IMR-90 (cell line): Measurements from ENCODE around the gene ZNHIT2. TPM values are rescaled to one million over a fixed set of nuclear protein-coding genes. Genes with fewer than 3 reads are reported as not detected.

ENCODE experiments used
- ATAC-seq: fragments of 200-7000 bp; cut with Tn5 transposase; 2 replicates; pipeline ENCODE4 v1.9.1; 2020; ENCODE audit warnings: low read depth, mild to moderate bottlenecking, moderate library complexity
- BruUV-seq: library from RNA; stranded (reverse); fragments of 400-500 nt; replicated peaks from 2 replicates; lab custom pipeline; 2021; lab: Mats Ljungman, UMichigan
- CTCF ChIA-PET: fragments of 300-600 bp; formaldehyde crosslinking; extraction: SDS; loops from one replicate; lab custom pipeline; 2021; ENCODE audit warnings: antibody characterized with exemption; lab: Yijun Ruan, JAX
- POLR2A ChIA-PET: fragments of 300-600 bp; sonication (Branson Sonifier 250); formaldehyde crosslinking; loops from one replicate; lab custom pipeline; 2022; ENCODE audit warnings: antibody characterized with exemption; ENCODE audit not compliant: unreplicated experiment; lab: Charles Lee
- DNase-seq: peaks from one replicate; pipeline ENCODE4 v3.0.0; 2013
- H2AFZ ChIP-seq: replicated peaks from 2 replicates; pipeline ENCODE3; 2013; ENCODE audit warnings: low read length, mild to moderate bottlenecking; ENCODE audit not compliant: poor library complexity
- H2AK5ac ChIP-seq: 2 replicates; pipeline ENCODE4 v1.6.1; 2013; ENCODE audit warnings: low read depth, low read length, inconsistent platforms
- H2AK9ac ChIP-seq: replicated peaks from 2 replicates; pipeline ENCODE3; 2013; ENCODE audit warnings: mild to moderate bottlenecking, low read depth, low read length, moderate library complexity; ENCODE audit not compliant: poor library complexity
- H2BK120ac ChIP-seq: 2 replicates; pipeline ENCODE4 v1.6.1; 2013; ENCODE audit warnings: low read depth, low read length, inconsistent platforms
- H2BK15ac ChIP-seq: 3 replicates; pipeline ENCODE4 v1.6.1; 2013; ENCODE audit warnings: low read depth, low read length, inconsistent platforms
- H2BK20ac ChIP-seq: 2 replicates; pipeline ENCODE4 v1.6.1; 2013; ENCODE audit warnings: low read depth, mild to moderate bottlenecking, inconsistent platforms, low read length, moderate library complexity
- H2BK5ac ChIP-seq: 2 replicates; pipeline ENCODE4 v1.6.1; 2013; ENCODE audit warnings: mild to moderate bottlenecking, low read depth, low read length, inconsistent platforms; ENCODE audit not compliant: poor library complexity, severe bottlenecking
- H3K14ac ChIP-seq: replicated peaks from 2 replicates; pipeline ENCODE4 v1.6.1; 2013; ENCODE audit warnings: low read depth, low read length, inconsistent platforms
- H3K18ac ChIP-seq: 2 replicates; pipeline ENCODE4 v1.6.1; 2013; ENCODE audit warnings: low read depth, low read length, control low read depth
- H3K23ac ChIP-seq: 2 replicates; pipeline ENCODE4 v1.6.1; 2013; ENCODE audit warnings: low read depth, low read length, inconsistent platforms
- H3K27ac ChIP-seq: 2 replicates; pipeline ENCODE4 v1.5.1; 2013; ENCODE audit warnings: mild to moderate bottlenecking, control low read depth, low read length; ENCODE audit not compliant: insufficient read depth
- H3K27me3 ChIP-seq: 2 replicates; pipeline ENCODE4 v1.6.1; 2013; ENCODE audit warnings: low read length; ENCODE audit not compliant: control insufficient read depth, insufficient read depth
- H3K36me3 ChIP-seq: 2 replicates; pipeline ENCODE4 v1.6.1; 2013; ENCODE audit warnings: low read length, mixed read lengths; ENCODE audit not compliant: control insufficient read depth, insufficient read depth
- H3K4ac ChIP-seq: 2 replicates; pipeline ENCODE4 v1.6.1; 2013; ENCODE audit warnings: low read depth, low read length, inconsistent platforms
- H3K4me1 ChIP-seq: 2 replicates; pipeline ENCODE4 v1.6.1; 2013; ENCODE audit warnings: low read length, mixed read lengths; ENCODE audit not compliant: control insufficient read depth, insufficient read depth
- H3K4me2 ChIP-seq: 2 replicates; pipeline ENCODE4 v1.6.1; 2013; ENCODE audit warnings: low read depth, mild to moderate bottlenecking, control low read depth, low read length, moderate library complexity
- H3K4me3 ChIP-seq: 2 replicates; pipeline ENCODE4 v1.5.1; 2013; ENCODE audit warnings: low read depth, mild to moderate bottlenecking, control low read depth, low read length, moderate library complexity; ENCODE audit not compliant: insufficient read depth
- H3K56ac ChIP-seq: 2 replicates; pipeline ENCODE4 v1.6.1; 2013; ENCODE audit warnings: low read length, inconsistent platforms; ENCODE audit not compliant: insufficient read depth; ENCODE audit errors: extremely low read depth
- H3K79me1 ChIP-seq, 2 experiments: 2 replicates each; pipeline ENCODE4 v1.6.1; 2013; ENCODE audit warnings: low read length in 2 of 2, inconsistent platforms in 1 of 2, low read depth in 1 of 2
- H3K9ac ChIP-seq: 2 replicates; pipeline ENCODE4 v1.6.1; 2013; ENCODE audit warnings: low read depth, low read length, control low read depth
- H3K9me1 ChIP-seq: 2 replicates; pipeline ENCODE4 v1.6.1; 2013; ENCODE audit warnings: low read length, inconsistent platforms; ENCODE audit not compliant: insufficient read depth
- H3K9me3 ChIP-seq: 2 replicates; pipeline ENCODE4 v1.6.1; 2013; ENCODE audit warnings: low read length; ENCODE audit not compliant: control insufficient read depth, insufficient read depth
- H4K20me1 ChIP-seq: 2 replicates; pipeline ENCODE4 v1.6.1; 2013; ENCODE audit warnings: low read length, inconsistent platforms; ENCODE audit not compliant: insufficient read depth
- H4K5ac ChIP-seq: 2 replicates; pipeline ENCODE4 v1.6.1; 2013; ENCODE audit warnings: mild to moderate bottlenecking, low read depth, low read length, control low read depth
- H4K8ac ChIP-seq, 2 experiments: 2 replicates each; pipeline ENCODE4 v1.6.1; 2013; ENCODE audit warnings: low read depth in 2 of 2, low read length in 2 of 2, control low read depth in 1 of 2, inconsistent platforms in 1 of 2
- H4K91ac ChIP-seq: 2 replicates; pipeline ENCODE4 v1.6.1; 2013; ENCODE audit warnings: low read depth, low read length, inconsistent platforms; ENCODE audit not compliant: insufficient read depth
- BHLHE40 ChIP-seq: fragments of 150-350 bp; IDR thresholded peaks from 2 replicates; pipeline ENCODE4 v1.6.1; 2016; ENCODE audit warnings: mild to moderate bottlenecking, low read depth, low read length
- CHD1 ChIP-seq: IDR thresholded peaks from 2 replicates; pipeline ENCODE4 v1.6.1; 2012; ENCODE audit warnings: low read depth, low read length, improper control_type of control experiment
- MAFK ChIP-seq: IDR thresholded peaks from 2 replicates; pipeline ENCODE4 v1.6.1; 2012; ENCODE audit warnings: low read depth, low read length, improper control_type of control experiment
- MAZ ChIP-seq: IDR thresholded peaks from 2 replicates; pipeline ENCODE4 v1.6.1; 2012; ENCODE audit warnings: low read depth, mild to moderate bottlenecking, low read length, improper control_type of control experiment, moderate library complexity, borderline replicate concordance
- MXI1 ChIP-seq: IDR thresholded peaks from 2 replicates; pipeline ENCODE4 v1.6.1; 2012; ENCODE audit warnings: low read depth, mild to moderate bottlenecking, low read length, moderate library complexity, borderline replicate concordance
- NFE2L2 ChIP-seq: fragments of 150-350 bp; IDR thresholded peaks from 2 replicates; pipeline ENCODE4 v1.6.1; 2016; ENCODE audit warnings: low read depth, mild to moderate bottlenecking, low read length
- POLR2A ChIP-seq: IDR thresholded peaks from 2 replicates; pipeline ENCODE4 v1.6.1; 2012; ENCODE audit warnings: mild to moderate bottlenecking, low read depth, low read length
- RFX5 ChIP-seq: IDR thresholded peaks from 2 replicates; pipeline ENCODE4 v1.8.0; 2012; ENCODE audit warnings: low read depth, mild to moderate bottlenecking, low read length, moderate library complexity
- SMC3 ChIP-seq: fragments of 150-350 bp; IDR thresholded peaks from 2 replicates; pipeline ENCODE4 v1.6.1; 2016; ENCODE audit warnings: low read depth, mild to moderate bottlenecking, antibody characterized with exemption, low read length, moderate library complexity
- USF2 ChIP-seq: fragments of 150-350 bp; IDR thresholded peaks from 2 replicates; pipeline ENCODE4 v1.6.1; 2017; ENCODE audit warnings: mild to moderate bottlenecking, antibody characterized with exemption, low read length, low read depth
- WGBS, 2 experiments: methylation state at CpG; one replicate each; pipeline versions ENCODE4 v1.1.5 to v1.1.7; 2013; ENCODE audit warnings: missing lambda C conversion rate in 2 of 2; ENCODE audit not compliant: insufficient read length in 1 of 2; ENCODE audit errors: extremely low coverage in 2 of 2; 5-methylcytosine and 5-hydroxymethylcytosine counted together
- dilution Hi-C: fragments of 300-500 bp; cut with HindIII; formaldehyde crosslinking; loops from one replicate; pipeline ENCODE4 v1.14.3; 2018; ENCODE audit warnings: low sequenced_read_pairs; ENCODE audit not compliant: unreplicated experiment
- in situ Hi-C: fragments of 300-500 bp; cut with MboI; formaldehyde crosslinking; loops from 3 replicates; pipeline ENCODE4 v1.14.3; 2019; ENCODE audit warnings: low sequenced_read_pairs, inconsistent platforms, mixed read lengths
- intact Hi-C: fragments of 100-400 bp; cut with micrococcal nuclease; formaldehyde crosslinking; loops from 2 replicates; pipeline ENCODE4 v1.10.0; 2022
- polyA plus RNA-seq, 3 experiments: library from polyadenylated mRNA; depleted of rRNA; stranded (reverse); fragments of >200 nt; gene quantifications; 2 replicates each; pipeline ENCODE4 v1.2.3, GENCODE V29; 2012; ENCODE audit warnings: low replicate concordance in 1 of 3
- total RNA-seq: library from RNA; depleted of rRNA; stranded (reverse); fragments of >200 nt; gene quantifications from 2 replicates; pipeline ENCODE4 v1.2.3, GENCODE V29; 2012
- TF ChIP-seq, protein P1 (sequence below): fragments of 150-350 bp; IDR thresholded peaks from 2 replicates; pipeline ENCODE4 v1.6.1; 2016; ENCODE audit warnings: low read depth, mild to moderate bottlenecking, low read length, moderate library complexity, borderline replicate concordance

Gene ZNHIT2
- total and polyA plus RNA-seq, 2 of the 4 experiments (the other 2 are of a cell fraction) = 3.9 to 5.9 TPM

DNA sequence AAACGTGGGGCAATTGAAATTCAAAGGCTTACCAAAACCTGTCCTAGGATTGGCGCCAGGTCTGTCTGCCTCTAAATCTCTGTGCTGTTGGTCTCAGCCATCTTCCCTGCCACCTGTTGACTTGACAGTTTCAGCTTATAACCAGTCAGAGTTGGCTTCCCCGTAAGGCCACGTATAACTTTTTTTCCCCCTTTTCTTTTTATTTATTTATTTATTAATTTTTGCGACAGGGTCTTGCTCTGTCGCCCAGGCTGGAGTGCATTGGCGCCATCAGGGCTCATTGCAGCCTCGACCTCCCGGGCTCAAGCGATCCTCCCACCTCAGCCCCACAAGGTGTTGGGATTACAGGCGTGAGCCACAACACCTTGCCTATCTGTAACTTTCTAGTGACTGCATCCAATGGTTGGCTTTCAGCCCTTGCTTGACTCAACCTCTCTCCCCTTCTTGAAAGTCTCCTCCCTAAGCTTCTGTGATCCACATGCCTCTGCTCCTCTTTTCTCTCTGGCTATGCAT, 18.2 kb upstream of the ZNHIT2 start:
- no peak for TF ChIP-seq MXI1
- TF ChIP-seq MAZ = no peak
- no peak for TF ChIP-seq NFE2L2
- no peak for TF ChIP-seq BHLHE40
- TF ChIP-seq CHD1 = no peak
- no peak for TF ChIP-seq RFX5
- TF ChIP-seq MAFK = no peak
- TF ChIP-seq POLR2A = no peak
- TF ChIP-seq SMC3 = no peak
- TF ChIP-seq USF2 = no peak
- TF ChIP-seq, protein P1, sequence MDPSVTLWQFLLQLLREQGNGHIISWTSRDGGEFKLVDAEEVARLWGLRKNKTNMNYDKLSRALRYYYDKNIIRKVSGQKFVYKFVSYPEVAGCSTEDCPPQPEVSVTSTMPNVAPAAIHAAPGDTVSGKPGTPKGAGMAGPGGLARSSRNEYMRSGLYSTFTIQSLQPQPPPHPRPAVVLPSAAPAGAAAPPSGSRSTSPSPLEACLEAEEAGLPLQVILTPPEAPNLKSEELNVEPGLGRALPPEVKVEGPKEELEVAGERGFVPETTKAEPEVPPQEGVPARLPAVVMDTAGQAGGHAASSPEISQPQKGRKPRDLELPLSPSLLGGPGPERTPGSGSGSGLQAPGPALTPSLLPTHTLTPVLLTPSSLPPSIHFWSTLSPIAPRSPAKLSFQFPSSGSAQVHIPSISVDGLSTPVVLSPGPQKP = no peak
- 71% methylated on average over 6 of the region's 11 CpGs; no CpG with 5 or more reads in 1 of the 2 experiments for WGBS, 2 experiments
- Histone ChIP-seq H3K18ac (no peak overlapping the region), H3K56ac (no peak overlapping the region), H2BK5ac (no peak overlapping the region), H3K27ac (no peak overlapping the region; the same call in 1 of the 2 replicates), H3K14ac (peak overlapping the region; percentile 82), H2AK9ac (peak overlapping the region; percentile 79), H4K20me1 (peaks cover 28% of the 10 kb centered on the region), H3K9me1 (peaks cover 21% of the 10 kb centered on the region), H2AFZ (peak overlapping the region; percentile 99), H3K4me3 (peak overlapping the region; percentile 63), H3K79me1 (peaks cover 18 to 43% of the 10 kb centered on the region in 2 experiments), H3K36me3 (peaks cover 22% of the 10 kb centered on the region), H2AK5ac (peak overlapping the region; percentile 67), H3K4me2 (peak overlapping the region; percentile 83), H3K23ac (peak overlapping the region; percentile 36; the same call in 1 of the 2 replicates), H4K91ac (peak overlapping the region; percentile 64; the same call in 1 of the 2 replicates), H4K8ac (peak overlapping the region; percentile 93 to 99), H3K4me1 (peaks cover 6% of the 10 kb centered on the region; the same call in 1 of the 2 replicates), H2BK120ac (no peak overlapping the region), H3K27me3 (peaks cover 2% of the 10 kb centered on the region; the same call in 1 of the 2 replicates), H2BK15ac (no peak overlapping the region), H3K4ac (peak overlapping the region; percentile 81), H3K9ac (peak overlapping the region; percentile 72), H3K9me3 (no peaks in the 10 kb centered on the region), H4K5ac (peak overlapping the region; percentile 56; the same call in 1 of the 2 replicates), H2BK20ac (no peak overlapping the region)
- intact Hi-C loops (no loop called here), dilution Hi-C loops (no loop called here), in situ Hi-C loops (no loop called here)
- BruUV-seq = no TSS peak
- ChIA-PET POLR2A (no interaction called here), CTCF (interaction anchor here (0.6 kb wide), 2 partner anchors 13 to 290 kb away, joined by 4 to 5 read pairs; no protein-coding TSS in a partner anchor)
- DNase-seq (no peak), ATAC-seq (no peak)
